T1000 (cell line): Measurements from ENCODE around the gene EPHB4.
"Not testable (repeated sequence)": the region's sequence is repeated elsewhere in the genome, so short reads cannot be mapped to it uniquely, and the experiment has no call there.

Experiments
- DNase-seq: peaks from one replicate; lab custom pipeline; 2025; ENCODE audit warnings: mixed read lengths; lab: John Stamatoyannopoulos, UW

EPHB4 gene

GRCh38 chr7:100785878-100786277 is 41.4 kb downstream of the EPHB4 start:
- DNase-seq = no peak

DNA sequence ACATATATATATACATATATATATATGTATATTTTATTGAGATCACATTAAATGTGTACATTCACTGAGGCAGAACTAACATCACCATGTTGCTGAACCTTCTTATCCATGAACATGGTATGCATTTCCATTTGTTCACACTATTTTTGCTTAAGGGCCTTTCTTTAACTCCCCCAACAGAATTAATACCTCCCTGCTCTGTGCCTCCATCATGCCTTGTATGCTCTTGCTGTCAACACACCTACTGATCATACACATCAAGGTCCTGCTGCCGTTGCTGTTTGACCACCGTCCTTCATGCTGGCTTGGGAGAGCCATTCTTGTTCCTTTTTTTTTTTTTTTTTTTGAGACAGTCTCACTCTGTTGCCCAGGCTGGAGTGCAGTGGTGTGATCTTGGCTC is 43.5 kb downstream of the EPHB4 start:
- no peak for DNase-seq

GRCh38 chr7:100781255-100781654 is 46.1 kb downstream of the EPHB4 start:
- no peak for DNase-seq

DNA sequence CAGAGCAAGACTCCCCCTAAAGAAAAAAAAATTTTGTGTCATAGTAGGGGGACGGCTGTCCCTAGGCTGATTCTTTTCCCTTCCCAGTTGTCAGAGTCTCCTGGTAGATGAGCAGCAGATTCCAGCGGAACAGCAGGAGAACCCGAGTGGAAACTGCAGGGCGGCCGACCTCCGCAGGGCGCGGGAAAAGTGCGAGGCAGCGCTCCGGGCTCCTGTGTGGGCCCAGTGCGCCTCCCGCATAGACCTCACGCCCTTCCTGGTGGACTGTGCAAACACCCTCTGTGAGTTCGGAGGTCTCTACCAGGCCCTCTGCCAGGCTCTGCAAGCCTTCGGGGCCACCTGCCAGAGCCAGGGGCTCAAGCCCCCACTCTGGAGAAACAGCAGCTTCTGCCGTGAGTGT is 48.0 kb downstream of the EPHB4 start:
- DNase-seq = no peak

GRCh38 chr7:100778061-100778621 is 49.2 kb downstream of the EPHB4 start:
- no peak for DNase-seq

GRCh38 chr7:100773491-100773890 is 53.8 kb downstream of the EPHB4 start:
- no peak for DNase-seq

- DNase-seq = no peak
Measured at GRCh38 chr7:100768784-100769183, 58.5 kb downstream of the EPHB4 start.

GRCh38 chr7:100765250-100765649 is 62.1 kb downstream of the EPHB4 start:
- no peak for DNase-seq

DNA sequence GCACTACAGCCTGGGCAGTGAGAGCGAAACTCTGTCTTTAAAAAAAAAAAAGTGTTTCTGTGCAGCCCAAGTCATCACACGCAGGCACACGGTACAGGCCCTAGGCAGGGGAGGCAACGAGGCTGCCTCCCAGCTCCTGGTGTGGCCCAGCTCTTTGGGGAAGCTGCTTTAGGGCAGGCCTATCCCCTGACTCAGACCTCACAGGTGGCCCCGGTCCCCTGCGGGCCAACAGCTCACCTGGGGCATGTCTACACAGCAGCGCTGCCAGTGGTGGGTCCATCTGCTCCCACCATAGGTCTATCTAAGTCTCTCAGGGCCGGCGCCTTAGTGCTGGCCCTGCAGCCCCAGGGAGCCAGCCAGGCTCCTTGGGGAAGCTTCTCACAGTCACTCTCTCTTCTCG is 62.5 kb downstream of the EPHB4 start:
- no peak for DNase-seq

DNA sequence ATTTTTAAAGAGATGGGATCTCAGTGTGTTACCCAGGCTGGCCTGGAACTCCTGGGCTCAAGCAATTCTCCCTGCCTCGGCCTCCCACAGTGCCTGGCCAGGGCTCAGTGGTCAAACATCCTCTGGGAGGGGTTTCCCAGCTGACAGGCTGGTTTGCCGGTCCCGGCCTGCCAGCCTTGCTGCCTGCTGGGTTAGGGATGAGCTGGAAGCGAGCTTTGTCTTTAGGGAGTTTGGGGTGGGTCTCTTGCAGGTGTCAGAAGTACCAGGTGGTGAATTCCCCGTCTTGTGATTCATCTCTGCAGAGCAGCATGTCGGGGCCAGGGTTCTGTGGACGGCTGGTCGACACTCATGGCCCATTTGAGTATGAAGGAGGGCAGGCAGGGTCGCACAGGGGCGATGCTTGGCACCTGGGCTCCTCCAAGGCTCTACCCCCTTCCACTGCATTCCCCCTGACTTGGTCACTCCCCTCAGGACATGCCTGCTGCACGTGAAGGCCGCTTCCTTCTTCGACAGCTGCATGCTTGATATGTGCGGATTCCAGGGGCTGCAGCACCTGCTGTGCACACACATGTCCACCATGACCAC is 63.7 kb downstream of the EPHB4 start:
- DNase-seq = no peak

DNA sequence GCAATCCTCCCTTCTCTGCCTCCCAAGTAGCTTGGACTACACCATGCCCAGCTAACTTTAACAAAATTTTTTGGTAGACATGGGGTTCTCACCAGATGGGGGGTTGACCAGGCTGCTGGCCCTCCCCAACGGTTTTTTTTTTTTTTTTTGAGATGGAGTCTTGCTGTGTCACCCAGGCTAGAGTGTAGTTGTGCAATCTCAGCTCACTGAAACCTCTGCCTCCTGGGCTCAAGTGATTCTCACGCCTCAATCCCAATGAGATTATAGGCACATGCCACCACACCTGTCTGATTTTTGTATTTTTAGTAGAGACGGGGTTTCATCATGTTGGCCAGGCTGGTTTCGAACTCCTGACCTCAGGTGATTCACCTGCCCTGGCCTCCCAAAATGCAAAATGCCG is 64.5 kb downstream of the EPHB4 start:
- DNase-seq = not testable (repeated sequence)

DNA sequence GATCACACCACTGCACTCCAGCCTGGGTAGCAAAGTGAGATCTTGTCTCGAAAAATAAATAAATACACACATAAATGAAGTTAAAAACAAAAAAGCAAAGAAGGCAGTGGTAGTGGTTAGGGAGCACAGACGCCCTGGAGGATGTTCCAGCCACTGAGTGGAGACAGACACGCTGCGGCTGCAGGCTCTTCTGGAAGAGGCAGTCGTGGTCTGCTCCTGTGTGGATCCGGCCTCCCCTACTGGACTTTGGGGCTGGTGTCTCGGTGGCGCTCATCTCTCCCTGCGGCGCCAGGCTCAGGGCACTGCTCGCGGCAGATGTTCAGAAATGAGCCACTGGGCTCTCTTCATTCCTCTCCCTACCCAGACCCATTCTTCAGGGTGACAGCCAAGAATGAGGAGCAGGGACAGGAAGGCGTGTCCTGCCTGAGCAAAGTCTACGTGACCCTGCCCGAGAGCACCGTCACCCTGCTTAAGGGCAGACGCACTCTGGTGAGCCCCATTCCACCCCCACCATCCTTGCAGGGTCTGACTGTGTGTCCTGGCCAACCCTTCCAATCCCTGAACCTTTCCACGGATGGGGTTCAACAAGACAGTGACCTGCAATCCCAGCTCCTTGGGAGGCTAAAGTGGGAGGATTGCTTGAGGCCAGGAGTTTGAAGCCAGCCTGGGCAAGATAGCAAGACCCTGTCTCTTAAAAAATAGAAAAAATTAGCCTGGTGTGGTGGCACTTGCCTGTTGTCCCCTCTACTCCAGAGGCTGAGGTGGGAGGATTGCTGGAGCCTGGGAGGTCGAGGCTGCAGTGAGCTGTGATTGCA is 67.8 kb downstream of the EPHB4 start:
- no peak for DNase-seq

DNA sequence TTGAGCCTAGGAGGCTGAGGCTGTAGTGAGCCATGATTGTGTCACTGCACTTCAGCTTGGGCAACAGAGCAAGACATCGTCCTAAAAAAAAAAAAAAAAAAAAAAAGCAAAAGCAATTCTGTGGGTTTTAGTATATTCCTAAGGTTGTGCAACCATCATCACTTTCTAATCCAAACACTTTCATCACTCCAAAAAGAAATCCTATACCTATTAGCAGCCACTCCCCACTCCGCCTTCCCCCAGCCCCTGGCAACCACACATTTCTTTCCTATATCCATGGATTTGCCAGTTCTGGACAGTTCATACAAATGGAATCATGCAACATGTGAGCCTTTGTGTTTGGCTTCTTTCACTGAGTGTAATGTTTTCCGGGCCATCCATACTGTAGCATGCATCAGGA is 73.6 kb downstream of the EPHB4 start:
- DNase-seq = no peak

DNA sequence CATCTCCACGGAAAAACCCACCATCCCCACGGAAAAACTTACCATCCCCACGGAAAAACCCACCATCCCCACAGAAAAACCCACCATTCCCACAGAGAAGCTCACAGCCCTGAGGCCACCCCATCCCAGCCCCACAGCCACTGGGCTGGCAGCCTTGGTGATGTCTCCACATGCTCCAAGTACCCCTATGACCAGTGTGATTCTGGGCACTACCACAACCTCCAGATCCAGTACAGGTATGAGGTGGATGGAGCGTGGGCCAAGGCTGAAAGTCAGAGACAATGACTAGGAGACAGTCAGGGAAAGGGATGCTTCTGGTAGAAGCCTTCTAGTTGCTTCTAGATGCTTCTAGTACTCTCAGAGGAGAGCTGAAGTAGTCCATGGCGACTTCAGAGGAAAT is 74.3 kb downstream of the EPHB4 start:
- DNase-seq = no peak
